Heart right ventricle (tissue), 16 donors: ENCODE results near the gene CAPN5. TPM values are rescaled to one million over a fixed set of nuclear protein-coding genes. Genes with fewer than 3 reads are reported as not detected.
A peak's percentile ranks its signal among the peaks of the same experiment; 100 is the strongest.

ENCODE experiments used
- ATAC-seq, 8 donors: fragments of 200-7000 bp; cut with Tn5 transposase; one replicate each; pipeline ENCODE4 v1.9.1; 2020; ENCODE audit warnings: mild to moderate bottlenecking in 8 of 8, moderate library complexity in 8 of 8, moderate number of reproducible peaks in 1 of 8
- DNase-seq, 2 donors: peaks; one replicate each; pipeline ENCODE4 v3.0.0-alpha.2; 2020
- H3K27ac ChIP-seq, 10 donors: fragments of 200-600 bp; sonication (generic) in 2 of 10; one replicate each; pipeline versions ENCODE4 v1.5.0 to v1.8.0; 2020 to 2022; ENCODE audit warnings: mild to moderate bottlenecking in 3 of 10
- H3K27me3 ChIP-seq, 7 donors: fragments of 200-600 bp; one replicate each; pipeline ENCODE4 v1.8.0; 2021 to 2022; ENCODE audit warnings: mild to moderate bottlenecking in 2 of 7
- H3K36me3 ChIP-seq, 9 donors: fragments of 200-600 bp; sonication (generic) in 1 of 9; one replicate each; pipeline versions ENCODE4 v1.5.0 to v1.8.0; 2020 to 2022; ENCODE audit warnings: mild to moderate bottlenecking in 2 of 9
- H3K4me1 ChIP-seq, 9 donors: fragments of 200-600 bp; sonication (generic) in 1 of 9; one replicate each; pipeline versions ENCODE4 v1.5.0 to v1.8.0; 2020 to 2022; ENCODE audit warnings: mild to moderate bottlenecking in 4 of 9
- H3K4me3 ChIP-seq, 10 donors: fragments of 200-600 bp; sonication (generic) in 2 of 10; one replicate each; pipeline versions ENCODE4 v1.5.0 to v1.8.0; 2020 to 2022; ENCODE audit warnings: mild to moderate bottlenecking in 7 of 10, moderate library complexity in 2 of 10
- H3K9me3 ChIP-seq, 11 donors: fragments of 200-600 bp in 10 of 11; sonication (generic) in 2 of 11; one replicate each; pipeline versions ENCODE4 v1.5.0 to v1.8.0; 2013 to 2022; ENCODE audit warnings: mild to moderate bottlenecking in 2 of 11, control low read depth in 1 of 11, moderate library complexity in 1 of 11
- WGBS, 2 donors: extraction: QIAGEN DNeasy Blood & Tissue Kit; methylation state at CpG; one replicate each; pipeline ENCODE4 v1.1.7; 2013; ENCODE audit warnings: inconsistent platforms in 1 of 2; 5-methylcytosine and 5-hydroxymethylcytosine counted together
- intact Hi-C, 10 donors: fragments of 100-400 bp; cut with DNase I; formaldehyde crosslinking; loops; one replicate each; pipeline versions ENCODE4 v1.11.1 to v1.14.2; 2022
- polyA plus RNA-seq, 2 donors: library from polyadenylated mRNA; stranded (reverse); fragments of 200-250 nt; gene quantifications; one replicate each; pipeline ENCODE4 v1.2.3, GENCODE V29; 2013
- total RNA-seq, 10 donors: library from RNA; stranded (reverse); fragmentation: NEBNext Ultra II Directional in 3 of 10; extraction: Animal tissue kit (Norgen Biotek cat#: 25700) in 3 of 10; gene quantifications; one replicate each; pipeline versions ENCODE4 v1.2.1 to v1.2.4, GENCODE V29; 2021 to 2023
- TF ChIP-seq, protein P1 (sequence below), 9 donors: fragments of 200-600 bp; sonication (generic) in 2 of 9; IDR thresholded peaks; one replicate each; pipeline versions ENCODE4 v1.5.0 to v1.8.0; 2021 to 2022; ENCODE audit warnings: antibody characterized with exemption in 9 of 9, mild to moderate bottlenecking in 5 of 9, moderate library complexity in 1 of 9
- donor health status: Arrhythmogenic right ventricular cardiomyopathy.
- donor health status: ischemic (EF 13 %, LVEDD 7.1; RV severe dilation, severe dysfunction).
- donor health status: healthy with polysubstance abuse.
- donor health status: DM: no; HTN: yes; CAD: no.
- donor health status: DM: no; HTN: no; CAD: no.
- donor health status: ischemic (EF 25% LVEDD 6.9; RV normal size, moderate dysfunction).
- donor health status: ischemic (EF 25% LVEDD 5.7; RV mildly dilated, moderate dysfunction).
- donor health status: healthy.
- donor health status: DM: yes; HTN: yes; CAD: no.
- donor health status: Ischemic cardiomyopathy.
- donor health status: ischemic (EF 35%, LVEDD 5.7; RV mildly dilated, moderate dysfunction).
- donor health status: nonischemic (EF 11% LVEDD 7.7; RV severe dilation, severe dysfunction).
- donor health status: DM: yes; HTN: yes; CAD: no.
- donor health status: PGD.
- donor health status: ischemic (EF 29% LVEDD 5.4; RV normal size, mild dysfunction).
- donor health status: nonischemic (EF 23%, LVEDD 6.1; RV moderate dilation, normal function).

CAPN5 gene
- total and polyA plus RNA-seq, 12 donors, result 1.8 to 3.6 (median 2.6) TPM

DNA sequence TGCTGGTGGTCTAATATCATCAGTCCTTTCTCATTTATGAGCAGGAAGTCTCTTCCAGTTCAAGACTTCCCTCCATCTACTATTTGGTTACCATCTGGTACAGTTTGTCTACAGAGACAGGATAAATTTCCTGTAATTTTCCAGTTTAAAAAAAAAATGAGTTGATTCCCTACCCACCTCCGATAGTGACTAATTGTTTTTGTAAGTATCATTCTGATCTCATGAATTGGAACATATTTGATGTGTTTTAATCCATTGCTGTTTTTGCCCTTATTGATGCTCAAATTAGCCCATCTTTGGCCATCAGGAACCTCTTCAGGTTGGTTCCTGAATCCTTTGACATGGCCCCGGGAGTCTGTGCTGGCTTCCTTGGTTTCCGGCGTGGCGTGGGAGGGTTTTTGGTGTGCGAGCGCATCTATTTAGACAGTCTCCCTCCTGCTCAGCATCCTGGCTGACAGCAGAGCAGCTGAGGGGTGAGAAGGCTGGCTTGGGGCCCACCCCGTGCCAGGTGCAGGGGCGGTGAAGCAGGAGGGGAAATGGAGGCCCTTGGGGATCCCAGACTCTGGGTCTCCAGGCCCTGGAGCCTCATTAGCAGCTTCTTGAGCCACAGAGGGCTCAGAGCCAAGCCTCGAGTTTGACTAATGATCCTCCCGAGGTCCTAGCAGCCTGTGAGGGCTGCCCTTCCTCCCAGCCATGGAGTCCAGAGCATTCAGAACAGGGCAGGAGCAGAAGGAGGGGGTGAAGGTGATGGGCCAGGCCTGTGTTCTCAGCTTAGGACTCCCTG lies 42.7 kb downstream of the CAPN5 start:
- DNase-seq (no peak), ATAC-seq (peak in 3 of 8 donors; percentile 4 to 28 (median 17))
- intact Hi-C loops, result no loop called here
- H3K27me3 ChIP-seq, result no peaks in the 10 kb centered on the region
- no peaks in the 10 kb centered on the region for H3K9me3 ChIP-seq
- no peak overlapping the region for H3K27ac ChIP-seq
- TF ChIP-seq, protein P1, sequence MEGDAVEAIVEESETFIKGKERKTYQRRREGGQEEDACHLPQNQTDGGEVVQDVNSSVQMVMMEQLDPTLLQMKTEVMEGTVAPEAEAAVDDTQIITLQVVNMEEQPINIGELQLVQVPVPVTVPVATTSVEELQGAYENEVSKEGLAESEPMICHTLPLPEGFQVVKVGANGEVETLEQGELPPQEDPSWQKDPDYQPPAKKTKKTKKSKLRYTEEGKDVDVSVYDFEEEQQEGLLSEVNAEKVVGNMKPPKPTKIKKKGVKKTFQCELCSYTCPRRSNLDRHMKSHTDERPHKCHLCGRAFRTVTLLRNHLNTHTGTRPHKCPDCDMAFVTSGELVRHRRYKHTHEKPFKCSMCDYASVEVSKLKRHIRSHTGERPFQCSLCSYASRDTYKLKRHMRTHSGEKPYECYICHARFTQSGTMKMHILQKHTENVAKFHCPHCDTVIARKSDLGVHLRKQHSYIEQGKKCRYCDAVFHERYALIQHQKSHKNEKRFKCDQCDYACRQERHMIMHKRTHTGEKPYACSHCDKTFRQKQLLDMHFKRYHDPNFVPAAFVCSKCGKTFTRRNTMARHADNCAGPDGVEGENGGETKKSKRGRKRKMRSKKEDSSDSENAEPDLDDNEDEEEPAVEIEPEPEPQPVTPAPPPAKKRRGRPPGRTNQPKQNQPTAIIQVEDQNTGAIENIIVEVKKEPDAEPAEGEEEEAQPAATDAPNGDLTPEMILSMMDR (IDR thresholded peaks at IDR 0.05), result no peak
- H3K4me3 ChIP-seq, result no peak overlapping the region
- WGBS, 2 donors, result 55 to 64% methylated on average over 11 of the region's 11 CpGs
- H3K4me1 ChIP-seq, result peaks cover 0 to 27% (median 0%) of the 10 kb centered on the region in 9 donors
- peaks cover 0 to 3% (median 0%) of the 10 kb centered on the region in 9 donors for H3K36me3 ChIP-seq

DNA sequence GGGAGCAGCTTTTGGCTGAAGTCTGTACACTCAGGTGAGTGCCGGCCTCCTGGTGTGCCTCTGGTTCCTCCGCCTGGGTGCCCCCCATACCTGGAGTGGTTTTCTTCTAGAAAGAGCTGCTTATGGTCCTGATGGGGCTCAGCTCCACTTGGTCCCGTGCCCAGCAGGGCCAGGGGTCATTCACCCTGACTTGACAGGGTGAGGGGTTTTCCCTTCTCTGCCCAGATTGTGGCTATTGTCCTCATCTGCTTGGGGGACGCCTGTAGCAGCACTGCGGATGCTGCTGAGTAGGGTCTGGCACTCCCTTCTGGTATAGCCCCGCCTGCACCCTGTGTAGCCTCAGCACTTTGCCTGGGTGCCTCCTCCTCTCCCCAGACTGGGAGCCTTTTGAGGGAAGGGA lies 44.1 kb downstream of the CAPN5 start:
- H3K4me3 ChIP-seq, result no peak overlapping the region

DNA sequence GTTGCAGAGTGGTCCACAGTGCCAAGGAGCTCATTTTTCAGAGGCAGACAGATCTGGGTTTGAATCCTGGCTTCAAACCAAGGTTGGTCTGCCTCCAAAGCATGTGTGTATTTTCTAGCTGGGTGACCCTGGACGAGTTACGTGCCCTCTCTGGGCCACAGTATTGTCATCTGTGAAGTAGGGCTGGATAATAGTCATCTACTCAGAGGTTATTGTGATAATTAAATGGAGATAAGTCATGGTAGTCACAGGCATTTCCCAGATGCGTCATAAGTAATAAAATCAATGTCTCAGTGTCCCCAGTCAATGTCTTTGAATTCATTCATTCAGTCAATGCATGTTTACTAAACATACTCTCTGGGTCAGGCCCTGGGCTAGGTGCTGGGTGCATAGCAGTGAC lies 44.5 kb downstream of the CAPN5 start:
- WGBS, 2 donors, result 88 to 92% methylated on average over 3 of the region's 3 CpGs
- H3K27ac ChIP-seq, result no peak overlapping the region
- TF ChIP-seq, protein P1 (IDR thresholded peaks at IDR 0.05), result no peak
- peaks cover 0 to 4% (median 0%) of the 10 kb centered on the region in 9 donors for H3K36me3 ChIP-seq
- H3K9me3 ChIP-seq, result no peaks in the 10 kb centered on the region
- peaks cover 0 to 27% (median 0%) of the 10 kb centered on the region in 9 donors for H3K4me1 ChIP-seq
- no peak overlapping the region for H3K4me3 ChIP-seq
- ATAC-seq, result no peak
- H3K27me3 ChIP-seq, result no peaks in the 10 kb centered on the region
- intact Hi-C loops, result no loop called here
- DNase-seq, result no peak

More for the DNA sequence above, 44.1 kb downstream of the CAPN5 start:
- ATAC-seq (no peak), DNase-seq (no peak)
- TF ChIP-seq, protein P1 (IDR thresholded peaks at IDR 0.05), result no peak
- Histone ChIP-seq H3K4me1 (peaks cover 0 to 27% (median 0%) of the 10 kb centered on the region in 9 donors), H3K36me3 (peaks cover 0 to 4% (median 0%) of the 10 kb centered on the region in 9 donors), H3K27me3 (no peaks in the 10 kb centered on the region), H3K27ac (no peak overlapping the region), H3K9me3 (no peaks in the 10 kb centered on the region)
- WGBS, 2 donors, result 85 to 94% methylated on average over 6 of the region's 6 CpGs
- intact Hi-C loops, result no loop called here

DNA sequence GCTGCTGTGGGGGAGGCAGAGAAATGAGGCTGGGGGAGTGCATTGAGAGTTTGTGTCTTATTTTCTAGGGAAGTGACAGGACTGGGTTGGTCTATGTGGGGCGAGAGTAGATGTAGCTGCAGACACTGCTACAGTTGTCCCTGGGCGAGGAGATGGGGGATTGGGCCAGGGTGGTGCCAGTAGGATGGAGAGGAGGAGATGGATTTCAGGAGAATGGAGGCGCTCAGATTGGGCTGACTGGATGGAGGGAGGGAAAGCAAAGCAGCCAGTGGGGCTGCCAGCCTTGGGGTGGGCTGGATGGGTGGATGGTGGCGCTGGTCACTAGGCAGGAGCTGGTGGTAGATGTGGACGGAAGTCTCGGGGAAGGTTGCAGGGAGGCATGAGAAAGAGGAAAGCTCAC lies 45.2 kb downstream of the CAPN5 start:
- intact Hi-C loops, result no loop called here
- 93 to 98% methylated on average over 6 of the region's 6 CpGs for WGBS, 2 donors
- H3K27ac ChIP-seq, result no peak overlapping the region
- H3K4me1 ChIP-seq, result peaks cover 0 to 27% (median 0%) of the 10 kb centered on the region in 9 donors
- H3K36me3 ChIP-seq, result peaks cover 0 to 7% (median 0%) of the 10 kb centered on the region in 9 donors
- no peaks in the 10 kb centered on the region for H3K27me3 ChIP-seq
- DNase-seq (no peak), ATAC-seq (no peak)
- TF ChIP-seq, protein P1 (IDR thresholded peaks at IDR 0.05), result no peak
- no peak overlapping the region for H3K4me3 ChIP-seq
- H3K9me3 ChIP-seq, result no peaks in the 10 kb centered on the region
